ENCODE results near the gene NAT16.
A peak's percentile ranks its signal among the peaks of the same experiment; 100 is the strongest.

Gene NAT16

GRCh38 chr7:101162551-101163278 lies 17.4 kb downstream of the NAT16 start:
- Histone ChIP-seq H3K36me3 (ENCODE audit: insufficient read depth, low read depth, low read length) (peaks cover 7% of the 10 kb centered on the region; the same call in 1 of the 2 replicates), H3K27me3 (ENCODE audit: insufficient read depth, low read length) (peaks cover 53% of the 10 kb centered on the region), H3K9me3 (ENCODE audit: insufficient read depth, low read depth, low read length) (no peaks in the 10 kb centered on the region), H3K27ac (ENCODE audit: low read length) (no peak overlapping the region), H3K9ac (ENCODE audit: low read depth, low read length) (peak overlapping the region; percentile 54; the same call in 1 of the 2 replicates), H3K4me3 (ENCODE audit: low read length) (peak overlapping the region; percentile 59), H3K4me1 (ENCODE audit: insufficient read depth, low read length) (peaks cover 14% of the 10 kb centered on the region)

- peak overlapping the region; percentile 59 for H3K4me3 ChIP-seq (ENCODE audit: low read length)
These were observed 18.2 kb downstream of the NAT16 start for GRCh38 chr7:101161692-101162471.

DNA sequence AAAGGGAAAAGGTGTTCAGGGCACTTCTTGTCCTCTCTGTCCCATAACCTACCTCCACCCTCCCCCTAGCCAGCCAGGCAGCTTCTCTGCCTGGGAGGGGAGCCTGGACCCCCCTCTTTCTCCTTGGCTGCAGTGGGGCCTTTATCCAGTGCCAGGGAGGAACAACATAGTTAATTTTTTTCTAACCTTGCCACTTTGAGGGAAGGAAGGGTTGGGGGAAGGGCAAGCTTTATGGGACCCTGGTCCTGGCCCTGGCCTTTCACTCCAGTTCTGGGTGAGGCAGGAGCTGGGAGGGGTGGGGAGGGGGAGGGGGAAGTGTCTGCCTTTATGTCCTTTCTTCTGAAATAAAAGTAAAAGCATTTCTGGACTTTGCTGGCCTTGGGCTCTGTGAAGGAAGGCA lies 19.2 kb downstream of the NAT16 start:
- Histone ChIP-seq H3K9me3 (ENCODE audit: insufficient read depth, low read depth, low read length) (no peaks in the 10 kb centered on the region), H3K9ac (ENCODE audit: low read depth, low read length) (no peak overlapping the region), H3K27me3 (ENCODE audit: insufficient read depth, low read length) (peaks cover 35% of the 10 kb centered on the region), H3K36me3 (ENCODE audit: insufficient read depth, low read depth, low read length) (peaks cover 7% of the 10 kb centered on the region; the same call in 1 of the 2 replicates), H3K27ac (ENCODE audit: low read length) (no peak overlapping the region), H3K4me1 (ENCODE audit: insufficient read depth, low read length) (peaks cover 24% of the 10 kb centered on the region), H3K4me3 (ENCODE audit: low read length) (no peak overlapping the region)

More at GRCh38 chr7:101161692-101162471, 18.2 kb downstream of the NAT16 start:
- Histone ChIP-seq H3K9me3 (ENCODE audit: insufficient read depth, low read depth, low read length) (no peaks in the 10 kb centered on the region), H3K9ac (ENCODE audit: low read depth, low read length) (peak overlapping the region; percentile 54; the same call in 1 of the 2 replicates), H3K27me3 (ENCODE audit: insufficient read depth, low read length) (peaks cover 45% of the 10 kb centered on the region), H3K36me3 (ENCODE audit: insufficient read depth, low read depth, low read length) (peaks cover 7% of the 10 kb centered on the region; the same call in 1 of the 2 replicates), H3K27ac (ENCODE audit: low read length) (no peak overlapping the region), H3K4me1 (ENCODE audit: insufficient read depth, low read length) (peaks cover 15% of the 10 kb centered on the region)

- H3K9me3 ChIP-seq (ENCODE audit: insufficient read depth, low read depth, low read length): no peaks in the 10 kb centered on the region
- no peak overlapping the region for H3K9ac ChIP-seq (ENCODE audit: low read depth, low read length)
- no peak overlapping the region for H3K4me3 ChIP-seq (ENCODE audit: low read length)
- no peak overlapping the region for H3K27ac ChIP-seq (ENCODE audit: low read length)
- peaks cover 30% of the 10 kb centered on the region for H3K4me1 ChIP-seq (ENCODE audit: insufficient read depth, low read length)
- H3K27me3 ChIP-seq (ENCODE audit: insufficient read depth, low read length): peaks cover 27% of the 10 kb centered on the region
- peaks cover 7% of the 10 kb centered on the region; the same call in 1 of the 2 replicates for H3K36me3 ChIP-seq (ENCODE audit: insufficient read depth, low read depth, low read length)
These were observed 20.1 kb downstream of the NAT16 start for GRCh38 chr7:101159696-101160674.

DNA sequence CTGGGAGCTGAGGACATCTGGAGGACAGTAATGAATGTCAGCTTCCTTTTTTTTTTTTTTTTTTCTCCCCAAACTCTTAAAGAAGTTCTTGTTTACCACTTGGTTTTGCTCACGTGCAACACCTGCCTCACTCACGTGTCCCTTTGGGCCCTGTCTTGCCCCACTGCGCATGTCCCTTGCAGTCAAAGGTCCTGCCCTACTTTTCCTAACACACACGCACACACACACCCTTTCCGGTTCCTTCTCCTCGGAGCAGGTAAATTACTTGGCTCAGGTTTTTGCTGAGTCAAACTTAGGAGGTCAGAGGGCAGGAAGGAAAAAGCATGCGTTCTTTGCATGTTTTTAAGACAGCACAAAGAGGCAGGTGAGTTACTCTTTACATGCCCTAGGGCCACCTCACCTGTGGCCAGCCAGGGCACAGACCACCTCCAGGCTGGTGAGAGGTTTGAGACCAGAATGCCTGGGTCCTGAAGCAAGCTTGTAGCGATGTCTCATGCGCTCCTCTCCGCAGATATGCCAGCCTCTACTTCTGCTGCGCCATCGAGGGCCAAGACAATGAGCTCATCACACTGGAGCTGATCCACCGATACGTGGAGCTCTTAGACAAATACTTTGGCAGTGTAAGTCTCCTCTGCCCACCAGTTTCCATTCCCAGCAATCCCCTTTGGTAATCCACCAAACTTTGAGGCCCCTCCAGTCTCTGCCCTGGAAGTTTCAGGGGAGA lies 23.1 kb downstream of the NAT16 start:
- Histone ChIP-seq H3K27me3 (ENCODE audit: insufficient read depth, low read length) (peaks cover 13% of the 10 kb centered on the region; the same call in 1 of the 2 replicates), H3K4me1 (ENCODE audit: insufficient read depth, low read length) (peaks cover 26% of the 10 kb centered on the region), H3K36me3 (ENCODE audit: insufficient read depth, low read depth, low read length) (peaks cover 7% of the 10 kb centered on the region; the same call in 1 of the 2 replicates), H3K9ac (ENCODE audit: low read depth, low read length) (peak overlapping the region; percentile 33; the same call in 1 of the 2 replicates), H3K9me3 (ENCODE audit: insufficient read depth, low read depth, low read length) (no peaks in the 10 kb centered on the region), H3K27ac (ENCODE audit: low read length) (no peak overlapping the region), H3K4me3 (ENCODE audit: low read length) (no peak overlapping the region)

- peaks cover 7% of the 10 kb centered on the region; the same call in 1 of the 2 replicates for H3K36me3 ChIP-seq (ENCODE audit: insufficient read depth, low read depth, low read length)
- H3K9ac ChIP-seq (ENCODE audit: low read depth, low read length): no peak overlapping the region; the same call in 1 of the 2 replicates
- no peaks in the 10 kb centered on the region for H3K9me3 ChIP-seq (ENCODE audit: insufficient read depth, low read depth, low read length)
- H3K4me3 ChIP-seq (ENCODE audit: low read length): no peak overlapping the region
- H3K4me1 ChIP-seq (ENCODE audit: insufficient read depth, low read length): peaks cover 25% of the 10 kb centered on the region
- H3K27ac ChIP-seq (ENCODE audit: low read length): no peak overlapping the region
- H3K27me3 ChIP-seq (ENCODE audit: insufficient read depth, low read length): peaks cover 10% of the 10 kb centered on the region; the same call in 1 of the 2 replicates
These were observed 23.8 kb downstream of the NAT16 start for GRCh38 chr7:101156277-101156676.

GRCh38 chr7:101155303-101155702 lies 24.8 kb downstream of the NAT16 start:
- peaks cover 19% of the 10 kb centered on the region for H3K4me1 ChIP-seq (ENCODE audit: insufficient read depth, low read length)
- peaks cover 10% of the 10 kb centered on the region; the same call in 1 of the 2 replicates for H3K27me3 ChIP-seq (ENCODE audit: insufficient read depth, low read length)
- H3K36me3 ChIP-seq (ENCODE audit: insufficient read depth, low read depth, low read length): peaks cover 7% of the 10 kb centered on the region; the same call in 1 of the 2 replicates
- H3K9ac ChIP-seq (ENCODE audit: low read depth, low read length): peak overlapping the region; percentile 85; the same call in 1 of the 2 replicates
- no peak overlapping the region for H3K27ac ChIP-seq (ENCODE audit: low read length)
- peak overlapping the region; percentile 82 for H3K4me3 ChIP-seq (ENCODE audit: low read length)
- H3K9me3 ChIP-seq (ENCODE audit: insufficient read depth, low read depth, low read length): no peaks in the 10 kb centered on the region

GRCh38 chr7:101154693-101155102 lies 25.4 kb downstream of the NAT16 start:
- H3K27me3 ChIP-seq (ENCODE audit: insufficient read depth, low read length): peaks cover 10% of the 10 kb centered on the region; the same call in 1 of the 2 replicates
- H3K36me3 ChIP-seq (ENCODE audit: insufficient read depth, low read depth, low read length): peaks cover 7% of the 10 kb centered on the region; the same call in 1 of the 2 replicates
- H3K27ac ChIP-seq (ENCODE audit: low read length): no peak overlapping the region

DNA sequence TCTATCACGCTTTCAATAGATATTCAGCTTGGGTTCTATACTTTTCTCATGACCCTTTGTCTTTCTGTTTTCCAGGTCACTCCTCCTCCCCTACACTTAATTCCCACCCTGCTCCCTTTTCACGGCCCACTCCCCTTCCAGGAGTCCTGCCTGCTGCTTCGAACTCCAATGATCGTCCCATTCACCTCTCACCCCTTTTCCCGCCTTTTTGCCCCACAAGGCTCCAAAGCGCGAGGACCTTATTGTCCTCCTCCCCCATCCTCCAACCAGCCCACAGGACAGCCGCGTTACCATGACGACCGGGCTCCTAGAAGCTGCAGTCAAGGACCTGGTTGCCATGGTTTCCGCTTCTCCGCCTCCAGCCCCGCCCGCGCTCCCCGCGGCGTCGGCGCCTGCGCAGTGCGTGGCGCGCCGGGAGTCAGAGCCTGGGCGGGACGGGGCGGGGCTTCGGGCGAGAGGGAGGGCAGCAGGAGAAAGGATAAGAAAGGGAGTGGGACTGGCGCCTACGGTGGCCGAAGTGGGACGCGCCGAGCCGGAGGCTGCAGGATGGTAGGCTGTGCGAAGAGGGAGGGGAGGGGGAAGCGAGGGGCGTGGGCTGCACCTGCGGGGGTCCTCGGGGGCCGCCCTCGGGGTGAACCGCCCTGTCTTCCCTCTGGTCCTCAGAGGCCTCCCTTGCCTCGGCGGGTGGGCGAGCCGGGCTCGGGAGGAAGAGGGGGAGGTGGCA lies 26.0 kb downstream of the NAT16 start, which contains the start of gene AP1S1:
AP1S1 (plus strand) TSS at position 508 of the 724 bp plus-strand sequence; CDS start at position 547, 39 bp downstream.
- peak within 1 kb of the TSS; percentile 82 for H3K4me3 ChIP-seq (ENCODE audit: low read length)
- H3K9me3 ChIP-seq (ENCODE audit: insufficient read depth, low read depth, low read length): no peaks in the 10 kb centered on the region
- peaks cover 5% of the 10 kb centered on the region; the same call in 1 of the 2 replicates for H3K36me3 ChIP-seq (ENCODE audit: insufficient read depth, low read depth, low read length)
- peaks cover 10% of the 10 kb centered on the region; the same call in 1 of the 2 replicates for H3K27me3 ChIP-seq (ENCODE audit: insufficient read depth, low read length)
- H3K9ac ChIP-seq (ENCODE audit: low read depth, low read length): peak within 1 kb of the TSS; percentile 85; the same call in 1 of the 2 replicates
- peaks cover 19% of the 10 kb centered on the region for H3K4me1 ChIP-seq (ENCODE audit: insufficient read depth, low read length)
- no peak within 1 kb of the TSS for H3K27ac ChIP-seq (ENCODE audit: low read length)

More at GRCh38 chr7:101154693-101155102, 25.4 kb downstream of the NAT16 start:
- Histone ChIP-seq H3K4me1 (ENCODE audit: insufficient read depth, low read length) (peaks cover 19% of the 10 kb centered on the region), H3K9ac (ENCODE audit: low read depth, low read length) (peak overlapping the region; percentile 85; the same call in 1 of the 2 replicates), H3K9me3 (ENCODE audit: insufficient read depth, low read depth, low read length) (no peaks in the 10 kb centered on the region), H3K4me3 (ENCODE audit: low read length) (peak overlapping the region; percentile 82)

Data from iPS-20b (cell line).